GM18508 (cell line): ENCODE measurements around the gene CASZ1.

Source experiments
- ATAC-seq: cut with Tn5 transposase; IDR thresholded peaks from one replicate; pipeline ENCODE4 v1.9.1; 2021; ENCODE audit warnings: moderate number of reproducible peaks; ENCODE audit not compliant: insufficient read depth, unreplicated experiment

Gene CASZ1

DNA sequence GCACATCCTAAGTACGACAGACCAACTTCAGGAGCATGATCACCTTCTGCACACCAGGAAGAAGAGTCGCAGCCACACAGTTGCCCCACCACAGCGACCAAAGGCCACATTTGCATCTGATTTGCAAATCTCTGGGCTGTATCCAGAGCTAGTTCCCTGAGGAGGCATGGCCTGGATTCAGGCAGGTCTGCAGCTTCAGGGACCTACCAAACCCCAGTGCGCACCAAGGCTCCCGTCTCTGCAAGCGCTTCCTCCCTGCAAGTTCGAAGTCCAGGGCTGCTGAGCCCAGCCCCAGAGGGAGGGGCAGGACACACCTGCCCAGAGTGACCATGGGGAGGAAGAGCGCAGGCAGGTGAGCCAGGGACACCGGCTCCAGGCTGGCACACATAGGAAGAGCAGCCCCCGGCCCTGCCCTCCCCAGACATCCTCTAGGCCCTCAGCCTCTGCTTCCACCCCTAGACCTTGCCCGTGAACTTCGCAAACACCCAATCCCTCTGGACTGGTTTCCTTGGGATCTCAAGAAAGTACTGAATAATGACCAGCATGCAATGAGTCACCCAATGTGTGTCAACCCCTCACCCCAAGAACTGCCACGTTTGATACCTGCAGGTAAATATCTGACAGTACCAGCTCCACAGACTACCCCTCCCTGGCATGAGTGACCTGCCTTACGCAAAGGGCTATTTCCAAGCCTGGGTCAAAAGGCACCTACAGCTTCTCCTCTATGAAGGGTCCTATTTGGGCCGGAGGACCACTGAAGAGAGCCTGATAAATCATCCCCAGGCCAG is 36.8 kb downstream of the CASZ1 start:
- ATAC-seq = no peak

DNA sequence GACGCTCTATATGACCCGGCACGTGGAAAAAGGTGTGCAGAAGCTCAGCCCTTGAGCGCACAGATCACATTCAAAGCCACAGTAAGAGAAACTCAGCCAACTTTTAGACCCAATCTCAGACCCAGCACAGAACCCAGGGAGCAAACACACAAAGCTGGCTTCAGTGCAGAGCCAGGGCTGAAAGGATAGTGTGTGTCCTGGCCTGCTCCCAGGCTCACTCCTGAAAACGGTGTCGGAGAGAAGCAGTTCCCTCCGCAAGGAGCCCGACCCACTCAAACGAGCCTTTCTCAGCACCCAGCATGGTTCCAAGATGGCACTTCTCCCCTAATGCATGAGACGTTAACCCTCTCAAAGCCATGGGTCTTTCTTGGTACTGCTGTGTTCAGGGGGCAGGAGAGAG is 39.6 kb downstream of the CASZ1 start:
- no peak for ATAC-seq

DNA sequence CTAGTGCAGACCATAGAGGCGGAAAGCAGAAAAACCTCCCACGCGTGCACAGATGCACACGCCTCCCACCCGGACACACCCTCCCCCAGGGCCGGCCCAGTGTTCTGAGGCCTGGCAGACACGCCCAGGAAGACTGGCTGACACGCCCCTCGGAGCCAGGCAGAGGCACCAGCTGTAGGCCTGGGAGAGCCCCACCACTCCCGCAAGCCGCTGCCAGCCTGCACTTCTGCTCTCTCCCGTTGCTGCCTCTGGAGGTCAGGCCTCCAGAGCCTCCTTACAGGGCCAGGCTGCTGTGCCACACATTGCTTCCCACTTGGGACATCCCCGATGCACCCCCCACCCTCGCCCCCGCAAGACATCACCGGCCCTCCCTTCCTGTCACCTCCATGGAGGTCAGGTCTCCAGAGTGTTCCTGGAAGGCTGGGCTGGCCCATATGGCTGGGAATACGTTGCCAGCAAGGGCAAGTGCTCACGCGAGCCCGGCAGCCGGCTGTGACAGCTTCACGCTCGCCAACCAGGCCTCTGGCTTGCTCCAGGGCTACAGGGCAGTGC is 40.4 kb downstream of the CASZ1 start:
- ATAC-seq = no peak

DNA sequence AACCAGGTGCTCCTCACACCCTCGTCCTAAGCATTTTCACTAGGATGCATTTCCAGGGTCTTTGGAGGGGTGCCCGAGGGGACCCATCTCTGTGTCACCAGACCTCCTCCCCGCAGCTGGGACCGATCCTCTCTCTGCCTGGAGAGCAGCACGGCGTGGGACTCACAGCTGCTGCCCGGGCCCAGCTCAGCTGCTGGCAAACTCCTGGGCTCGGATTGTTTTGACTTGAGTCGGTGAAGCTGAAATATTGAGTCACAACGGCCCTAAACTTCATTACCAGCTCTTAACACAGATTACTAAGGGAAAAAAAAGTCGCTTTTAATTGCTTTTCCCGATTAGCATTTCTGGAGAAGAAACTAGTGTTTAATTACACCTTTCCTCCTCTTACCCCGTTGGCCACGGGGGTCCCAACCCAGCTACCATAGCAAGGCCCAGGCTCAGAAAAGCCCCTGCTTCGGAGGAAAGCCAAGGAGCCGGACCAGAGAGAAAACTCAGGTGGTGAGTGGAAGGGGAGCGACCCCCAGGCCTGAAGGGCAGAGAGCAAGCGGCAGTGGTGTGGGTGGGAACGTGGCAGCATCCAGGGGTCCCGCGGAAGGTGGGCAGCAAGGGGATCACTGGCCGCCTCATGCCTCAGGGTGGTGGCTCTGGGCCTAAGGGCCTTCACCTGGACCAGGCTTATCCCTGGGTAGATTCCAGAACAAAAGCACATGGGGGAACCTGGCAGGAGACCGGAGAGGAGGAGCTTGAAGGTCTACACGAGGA is 41.7 kb downstream of the CASZ1 start:
- ATAC-seq = no peak

DNA sequence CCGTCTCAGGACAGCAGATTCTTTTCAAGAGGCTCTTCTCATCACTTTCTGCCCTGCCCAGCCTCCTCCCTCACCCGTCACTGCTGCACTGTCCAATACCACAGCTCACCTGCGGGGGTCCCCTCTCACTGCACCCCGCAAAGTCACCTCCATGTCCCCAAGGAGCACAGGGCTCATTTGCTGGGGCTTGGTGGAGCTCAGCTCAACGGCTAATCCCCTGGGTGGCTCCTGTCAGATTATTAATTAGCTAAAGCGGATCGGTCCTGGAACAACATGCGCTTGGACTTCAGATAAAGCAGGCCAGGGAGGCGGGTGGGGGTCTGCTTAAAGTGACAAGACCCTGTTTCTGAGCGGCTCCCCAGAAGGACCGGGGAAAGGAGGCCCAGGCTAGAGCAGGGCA is 43.1 kb downstream of the CASZ1 start:
- ATAC-seq = no peak

DNA sequence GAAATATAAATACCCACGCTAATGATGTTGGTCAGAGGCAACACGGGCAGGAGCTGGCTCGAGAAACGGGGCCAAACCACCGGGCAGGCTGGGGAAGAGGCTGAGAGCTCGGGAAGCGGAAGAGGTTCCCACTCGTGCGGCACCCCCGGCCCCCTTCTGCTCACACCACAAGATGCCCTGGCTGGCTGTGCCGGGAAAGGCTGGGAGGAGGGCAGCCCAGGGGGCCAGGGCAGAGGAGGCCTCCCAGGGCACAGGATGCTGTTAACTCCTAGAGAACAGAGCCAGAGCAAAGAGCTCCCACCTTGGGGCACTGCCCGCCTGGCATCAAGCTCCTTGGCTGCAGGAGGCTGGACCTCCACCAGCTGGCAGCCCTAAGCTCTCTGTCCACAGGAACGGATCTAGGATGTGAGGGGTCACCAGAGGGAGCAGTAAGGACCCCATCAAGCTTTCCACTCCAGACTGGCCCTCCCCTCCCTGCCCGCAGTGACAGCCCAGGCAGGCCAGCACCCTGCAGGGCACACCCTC is 44.8 kb downstream of the CASZ1 start:
- ATAC-seq = no peak

DNA sequence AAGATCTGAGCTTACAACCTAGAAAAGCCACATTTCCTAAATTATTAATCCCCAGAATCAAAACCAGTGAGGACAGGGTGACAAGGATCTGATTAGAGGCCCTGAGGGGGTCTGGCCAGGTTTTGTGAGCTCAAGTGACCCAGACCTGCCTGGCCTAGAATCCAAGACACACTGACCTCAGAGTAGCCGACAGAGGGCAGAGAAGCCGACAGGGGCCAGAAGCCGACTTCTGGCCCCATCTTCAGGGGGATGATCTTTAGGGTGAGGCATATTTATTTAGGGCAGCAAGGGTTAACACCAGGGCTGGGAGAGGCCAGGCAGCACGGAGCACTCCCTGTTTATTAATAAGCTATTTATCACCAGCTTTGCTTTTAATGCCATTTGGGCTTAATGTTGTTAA is 45.3 kb downstream of the CASZ1 start:
- no peak for ATAC-seq

DNA sequence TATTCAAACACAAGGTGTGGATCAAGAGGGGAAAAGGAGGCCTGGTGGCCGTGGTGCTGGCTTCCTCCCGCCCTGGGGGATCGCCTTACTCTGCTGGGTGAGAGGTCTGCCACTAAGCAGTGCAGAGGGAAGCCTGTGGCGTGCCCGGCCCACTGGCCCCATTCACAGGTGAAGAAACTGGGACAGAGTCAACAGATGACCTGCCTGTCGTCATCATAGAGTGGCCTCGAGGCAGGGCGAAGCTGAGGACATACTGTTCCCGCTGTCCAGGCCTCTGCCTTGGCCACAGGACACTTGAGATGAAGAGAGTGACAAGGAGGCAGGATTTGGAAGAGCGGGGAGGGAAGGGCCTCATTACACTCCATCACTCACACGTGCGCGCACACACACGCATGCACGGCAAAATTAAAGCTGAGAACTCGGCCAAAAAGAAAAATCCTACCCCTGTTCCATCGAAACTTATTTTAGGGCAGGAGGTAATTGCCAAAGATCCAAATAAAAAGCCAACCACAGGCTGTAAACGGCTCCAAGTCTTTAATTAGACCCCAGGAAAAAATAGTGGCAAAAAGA is 50.5 kb downstream of the CASZ1 start:
- ATAC-seq = no peak

DNA sequence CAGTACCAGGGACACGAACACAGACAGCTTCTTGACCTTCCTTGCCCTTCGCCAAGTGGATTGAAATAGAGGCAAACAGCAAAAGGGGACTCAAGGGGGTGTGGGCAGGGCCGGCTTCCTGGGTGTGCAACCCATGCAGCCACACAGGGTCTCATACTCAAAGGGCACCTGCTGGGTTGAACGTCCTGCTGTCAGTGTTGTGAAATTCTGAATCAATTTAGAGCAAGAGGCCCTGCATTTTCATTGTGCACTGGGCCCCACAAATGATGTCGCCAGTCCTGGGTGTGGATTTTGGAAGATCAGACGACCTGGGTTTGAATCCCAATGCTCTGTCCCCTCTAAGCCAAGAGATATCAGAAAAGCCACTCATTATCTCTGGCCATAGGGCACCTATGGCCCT is 51.1 kb downstream of the CASZ1 start:
- ATAC-seq = no peak

DNA sequence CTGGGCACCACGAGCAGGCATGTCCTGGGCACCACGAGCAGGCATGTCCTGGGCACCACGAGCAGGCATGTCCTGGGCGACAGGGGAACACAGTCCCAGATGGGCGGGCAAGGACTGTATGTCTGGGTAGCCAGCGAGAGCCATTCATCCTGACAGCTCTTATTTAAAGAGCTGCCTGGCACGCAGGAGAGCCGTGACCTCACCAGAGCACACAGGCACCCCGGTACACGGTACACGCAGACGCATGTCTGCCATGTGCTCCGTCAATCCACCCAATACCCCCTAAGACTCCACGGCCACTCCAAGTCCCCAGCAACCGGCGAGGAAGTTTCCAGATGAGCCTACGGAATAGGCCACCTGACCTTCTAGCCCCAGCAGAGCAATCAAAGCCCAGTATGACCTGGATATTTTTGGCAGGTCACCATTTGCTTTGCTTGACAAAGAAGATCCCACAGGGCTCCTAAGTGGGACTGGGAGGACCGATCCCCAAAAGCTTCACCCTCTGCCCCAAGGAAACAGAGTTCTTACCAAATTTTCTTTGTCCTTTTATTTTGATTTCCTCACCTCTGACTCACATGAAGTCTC is 51.7 kb downstream of the CASZ1 start:
- no peak for ATAC-seq

DNA sequence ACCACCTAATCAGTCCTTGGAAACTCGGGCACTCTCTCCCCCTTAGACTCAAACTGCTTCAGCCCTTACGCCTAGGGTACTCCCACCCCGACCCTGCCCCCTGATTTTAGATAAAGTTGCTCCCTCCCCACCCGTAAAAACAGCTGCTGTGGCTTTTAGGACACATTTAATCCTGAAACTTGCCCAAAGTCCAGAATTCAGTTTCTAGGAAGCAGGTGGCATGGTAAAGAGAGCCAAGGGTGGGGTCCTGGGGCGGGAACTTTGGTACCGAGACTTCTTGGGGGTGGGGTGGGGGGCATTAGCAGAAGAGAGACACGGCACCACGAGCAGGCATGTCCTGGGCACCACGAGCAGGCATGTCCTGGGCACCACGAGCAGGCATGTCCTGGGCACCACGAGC is 52.4 kb downstream of the CASZ1 start:
- ATAC-seq = no peak

DNA sequence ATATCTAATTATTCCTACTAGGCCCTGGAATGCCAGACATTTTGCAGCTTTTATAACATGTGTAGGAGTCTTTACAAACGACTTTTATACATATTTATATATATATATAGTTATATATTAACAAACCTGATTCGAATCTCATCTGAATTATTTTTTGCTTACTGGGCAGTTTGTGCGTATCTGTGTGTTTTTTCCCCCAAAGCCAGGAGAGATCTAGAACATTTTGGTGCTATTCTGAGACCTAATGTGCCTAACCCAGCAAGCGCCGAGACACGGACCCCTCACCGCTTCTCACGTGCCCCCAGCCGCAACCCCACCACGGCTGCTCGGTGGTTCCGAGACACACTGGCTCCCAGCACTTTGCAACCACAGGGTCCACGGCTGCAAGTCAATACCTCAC is 54.8 kb downstream of the CASZ1 start:
- ATAC-seq = no peak

DNA sequence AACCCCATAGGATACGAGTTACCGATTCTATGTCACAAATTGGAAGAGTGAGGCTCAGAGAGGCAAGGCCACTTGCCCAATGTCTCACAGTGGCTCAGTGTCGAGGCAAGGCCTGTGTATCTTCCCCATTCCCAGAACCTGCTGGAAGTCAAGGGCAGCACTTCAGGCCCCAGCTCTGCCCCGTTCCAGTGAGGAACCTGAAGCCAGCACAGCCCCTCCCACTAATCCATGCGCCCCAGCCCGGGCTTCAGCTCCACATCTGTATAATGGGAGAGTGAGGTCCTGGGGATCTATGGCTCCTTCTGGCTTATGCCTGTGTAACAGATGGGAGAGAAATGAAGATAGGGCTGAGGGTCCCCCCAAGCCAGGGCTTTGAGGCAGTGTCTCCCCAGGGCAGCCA is 56.3 kb downstream of the CASZ1 start:
- no peak for ATAC-seq

DNA sequence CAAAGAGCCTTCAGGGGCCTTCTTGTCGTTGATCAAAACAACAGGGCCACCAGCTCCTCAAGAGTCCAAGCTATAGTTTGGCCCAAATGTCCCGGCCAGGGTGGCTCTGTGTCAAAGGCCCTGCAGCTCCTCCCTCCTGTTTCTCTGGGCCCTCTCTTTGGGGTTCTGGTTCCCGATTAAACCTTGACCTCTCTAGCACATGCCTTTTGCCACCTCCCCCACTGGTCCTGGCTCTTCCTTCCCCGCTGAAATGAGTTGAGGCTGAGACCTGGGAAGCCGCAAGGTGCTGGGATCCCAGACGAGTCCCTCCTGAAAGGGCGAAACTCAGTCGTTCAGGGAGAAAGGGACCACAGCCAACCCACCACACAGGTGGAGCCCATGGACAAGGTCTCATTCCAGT is 56.9 kb downstream of the CASZ1 start:
- ATAC-seq = no peak

DNA sequence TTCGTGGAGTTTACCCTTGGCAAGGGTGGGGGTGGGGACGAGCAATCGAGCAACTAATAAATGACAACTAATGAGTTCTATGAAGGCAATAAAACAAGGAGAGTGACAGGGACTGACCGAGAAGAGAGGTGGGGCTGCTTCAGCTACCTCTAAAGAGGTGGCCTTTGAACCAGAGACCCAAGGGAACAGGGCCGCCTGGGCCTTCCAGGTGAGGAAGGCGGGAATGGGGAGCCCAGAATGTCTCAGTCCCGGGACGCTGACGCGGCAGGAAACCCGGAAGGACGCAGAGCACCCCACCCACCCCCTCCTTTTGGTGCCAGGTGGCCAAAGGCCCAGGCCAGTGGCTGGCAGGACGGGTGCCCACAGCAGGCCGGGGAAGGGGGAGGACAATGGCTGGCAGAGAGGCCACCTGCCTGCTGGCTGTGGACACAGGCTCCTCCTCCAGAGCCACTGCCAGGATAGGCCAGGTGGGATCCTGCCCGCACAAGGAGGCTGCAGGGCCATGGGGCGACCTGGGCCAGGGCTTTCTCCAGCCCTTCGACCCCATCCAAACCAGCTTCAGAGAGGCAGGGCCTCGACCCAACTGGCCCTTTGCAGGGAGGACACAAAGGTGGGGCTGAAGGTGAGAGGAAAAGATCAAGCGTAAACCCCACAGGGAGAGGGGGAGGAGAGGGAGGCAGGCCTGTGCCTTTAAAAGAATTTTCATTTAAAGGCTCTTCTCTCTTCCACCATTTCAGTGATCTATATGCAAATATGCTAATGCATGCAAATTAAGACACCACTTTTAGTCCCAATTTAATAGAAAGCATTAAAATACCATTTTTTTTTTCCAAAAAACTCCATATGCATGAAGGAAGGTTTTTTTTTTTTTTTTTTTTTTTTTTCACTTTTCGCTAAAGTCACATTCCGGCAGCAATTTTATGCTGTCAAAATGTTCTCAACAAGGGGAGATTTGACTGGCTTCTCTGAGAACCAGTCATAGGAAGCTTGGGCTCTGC is 58.1 kb downstream of the CASZ1 start:
- no peak for ATAC-seq

DNA sequence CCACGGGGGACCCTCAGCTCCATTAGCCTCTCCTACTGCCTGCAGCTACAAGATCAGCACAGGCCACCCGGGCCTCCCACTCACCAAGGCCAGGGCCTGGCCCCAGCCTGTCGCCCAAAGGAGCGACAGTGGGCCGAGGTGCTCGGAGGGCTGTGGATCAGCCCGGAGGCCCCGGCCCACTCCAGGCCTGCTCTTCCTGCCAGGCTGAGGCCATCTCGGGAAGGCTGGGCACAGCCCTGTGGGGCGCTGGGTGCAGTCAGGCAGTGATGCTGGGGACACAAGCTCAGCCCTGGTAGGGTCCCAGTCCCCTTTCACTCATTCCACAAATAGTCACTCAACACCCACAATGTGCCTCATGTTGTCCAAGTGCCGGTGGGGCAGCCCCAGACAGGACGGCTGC is 58.8 kb downstream of the CASZ1 start:
- no peak for ATAC-seq

DNA sequence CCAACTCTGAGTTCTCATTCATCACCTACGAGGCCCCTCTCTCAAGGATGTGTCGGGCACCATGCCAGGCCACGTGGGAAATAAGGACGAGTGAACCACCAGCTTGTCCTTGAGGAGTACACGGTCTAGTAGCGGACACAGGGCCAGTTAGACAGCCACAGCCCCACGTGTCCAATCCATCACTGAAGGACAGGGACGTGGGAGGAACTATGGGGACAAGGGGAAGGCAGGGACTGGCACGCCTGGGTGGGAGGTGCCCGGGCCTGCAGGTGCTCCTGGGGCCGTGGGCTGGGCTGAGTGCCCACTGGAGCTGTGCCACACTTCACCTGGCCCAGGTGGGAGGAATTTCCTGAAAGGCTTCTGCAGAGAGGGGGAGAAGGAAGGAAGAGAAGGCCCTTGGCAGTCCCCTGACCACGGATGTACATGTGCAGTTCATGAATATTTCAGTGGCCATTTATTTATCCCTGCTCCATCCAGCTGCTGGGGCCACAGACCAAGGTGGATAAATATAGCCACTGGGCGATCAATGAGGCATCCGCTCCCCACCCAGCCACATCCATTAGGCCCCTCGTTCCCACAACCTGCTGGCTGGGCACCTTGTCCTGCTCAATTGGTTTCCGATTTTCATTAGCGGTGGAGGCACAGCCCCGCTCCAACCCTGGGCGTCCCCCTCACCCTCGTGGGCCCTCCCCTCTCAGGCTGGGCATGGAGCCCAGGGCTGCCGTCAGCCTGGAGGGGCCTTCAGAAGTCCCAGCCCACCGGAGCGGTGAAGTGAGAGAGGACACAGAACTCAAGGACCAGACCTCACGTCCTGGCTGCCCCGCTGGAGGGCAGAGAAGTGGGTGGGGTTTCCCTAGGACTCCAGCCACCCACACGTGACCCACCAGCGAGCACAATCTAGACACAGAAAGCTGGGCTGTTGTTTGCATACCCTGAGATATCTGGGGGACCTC is 59.5 kb downstream of the CASZ1 start:
- no peak for ATAC-seq

DNA sequence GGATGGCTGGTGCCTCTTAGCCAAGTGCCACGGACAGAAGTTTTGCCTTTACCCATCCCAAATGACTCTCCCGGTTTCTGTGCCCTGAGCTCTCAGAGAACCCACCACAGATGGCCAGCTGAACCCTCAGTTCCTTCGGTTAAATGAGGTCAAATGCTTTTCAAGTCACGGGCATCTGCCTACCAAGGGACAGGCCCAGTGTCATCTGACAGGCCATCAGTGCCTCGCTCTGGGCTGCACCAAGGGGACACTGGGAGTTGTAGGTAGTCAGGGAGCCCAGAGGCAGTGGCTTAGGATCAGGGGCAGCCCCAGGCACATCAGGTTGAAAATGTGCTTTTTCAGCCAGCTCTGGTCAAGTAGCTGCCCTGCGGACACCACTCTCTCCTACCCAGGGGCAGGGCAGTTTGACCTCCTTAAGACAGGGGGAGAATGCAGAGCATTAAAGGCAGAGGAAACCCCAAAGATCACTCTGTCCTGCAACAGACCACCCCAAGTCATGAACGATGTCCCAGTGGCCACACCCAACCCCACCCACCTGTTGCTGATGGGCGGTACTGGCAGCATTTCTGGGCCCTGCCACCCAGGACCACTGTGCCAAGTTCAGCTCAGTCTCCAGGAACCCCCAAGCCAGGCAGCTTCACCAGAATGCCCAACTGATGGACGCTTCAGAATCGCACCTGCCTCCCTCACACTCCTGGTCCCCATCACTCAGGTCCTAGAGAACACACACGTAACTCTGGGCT is 60.7 kb downstream of the CASZ1 start:
- no peak for ATAC-seq
